ENCODE data around the gene PGAM2.

PGAM2 gene

DNA sequence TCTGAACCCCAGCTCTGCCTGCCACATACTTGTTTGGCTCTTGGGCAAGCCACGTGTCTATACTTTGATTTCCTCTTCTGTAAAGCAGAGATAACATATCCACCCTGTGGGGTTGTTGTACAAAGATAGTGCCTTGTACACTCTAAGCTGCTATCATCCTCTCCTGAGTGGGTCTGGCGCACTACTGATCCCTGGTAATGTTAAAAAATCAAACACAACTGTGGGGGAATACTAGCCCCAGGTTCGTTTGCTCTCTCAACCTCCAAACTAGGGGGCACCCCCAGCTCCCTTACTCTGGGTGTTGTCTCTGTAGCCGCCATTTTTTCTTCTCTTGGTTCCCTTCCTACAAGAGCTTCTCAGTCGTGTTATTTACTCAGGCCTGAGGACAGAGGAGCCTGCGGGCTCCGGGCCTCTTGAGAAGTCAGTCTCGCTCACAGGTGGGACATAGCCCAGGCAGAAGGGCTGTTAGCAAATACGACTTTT, 15.9 kb upstream of the PGAM2 start:
- peaks cover 19 to 21% of the 10 kb centered on the region in 2 experiments for H3K4me1 ChIP-seq (ENCODE audit: control insufficient read depth in 1 of 2, insufficient read depth in 1 of 2, low read depth in 1 of 2, low read length in 1 of 2)
- H3K27ac ChIP-seq: peak overlapping the region; percentile 99
- H3K9me3 ChIP-seq: no peaks in the 10 kb centered on the region
- peaks cover 45% of the 10 kb centered on the region for H3K36me3 ChIP-seq
- no peaks in the 10 kb centered on the region for H3K27me3 ChIP-seq
- peak overlapping the region; percentile 80 to 86 for H3K4me3 ChIP-seq (ENCODE audit: low read depth in 1 of 2, low read length in 1 of 2)
- no peak for TF ChIP-seq CTCF (IDR thresholded peaks at IDR 0.05)

DNA sequence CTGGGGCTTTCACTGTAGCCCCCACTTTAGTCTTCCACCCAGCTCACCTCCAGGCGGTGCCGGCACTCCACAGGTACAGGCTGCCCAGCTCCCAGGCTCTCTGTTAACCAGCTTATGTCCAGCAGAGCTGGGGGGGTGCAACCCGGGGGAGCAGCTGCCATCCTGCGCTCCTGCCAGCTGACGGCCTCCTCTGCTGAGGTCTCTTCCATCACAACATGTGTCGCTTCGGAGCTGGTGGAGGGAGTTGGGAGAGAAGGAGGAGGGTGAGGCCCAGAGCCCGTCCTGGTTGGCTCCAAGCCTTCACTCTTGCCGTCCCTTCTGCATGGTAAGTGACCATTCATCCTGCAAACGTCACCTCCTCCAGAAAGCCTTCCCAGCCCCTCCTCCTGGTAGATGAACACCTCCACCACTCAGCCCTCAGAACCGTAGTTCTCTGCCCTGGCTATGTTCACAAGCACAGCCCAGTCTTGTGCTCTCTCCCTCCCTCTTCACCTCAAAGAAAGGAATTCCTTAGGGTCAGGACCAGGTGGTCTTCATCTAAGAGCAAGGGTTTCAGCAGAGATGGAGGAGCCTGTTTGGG, 15.4 kb upstream of the PGAM2 start:
- TF ChIP-seq CTCF (IDR thresholded peaks at IDR 0.05): no peak
- no peaks in the 10 kb centered on the region for H3K27me3 ChIP-seq
- peak overlapping the region; percentile 80 to 86 for H3K4me3 ChIP-seq (ENCODE audit: low read depth in 1 of 2, low read length in 1 of 2)
- peaks cover 50% of the 10 kb centered on the region for H3K36me3 ChIP-seq
- no peaks in the 10 kb centered on the region for H3K9me3 ChIP-seq
- H3K27ac ChIP-seq: peak overlapping the region; percentile 99
- H3K4me1 ChIP-seq (ENCODE audit: control insufficient read depth in 1 of 2, insufficient read depth in 1 of 2, low read depth in 1 of 2, low read length in 1 of 2): peaks cover 19 to 21% of the 10 kb centered on the region in 2 experiments

GRCh38 chr7:44080118-44080517, 14.8 kb upstream of the PGAM2 start:
- Histone ChIP-seq H3K27me3 (no peaks in the 10 kb centered on the region), H3K4me3 (ENCODE audit: low read depth in 1 of 2, low read length in 1 of 2) (no peak overlapping the region), H3K9me3 (no peaks in the 10 kb centered on the region), H3K36me3 (peaks cover 56% of the 10 kb centered on the region), H3K27ac (no peak overlapping the region), H3K4me1 (ENCODE audit: control insufficient read depth in 1 of 2, insufficient read depth in 1 of 2, low read depth in 1 of 2, low read length in 1 of 2) (peaks cover 24 to 25% of the 10 kb centered on the region in 2 experiments)
- TF ChIP-seq CTCF (IDR thresholded peaks at IDR 0.05): no peak

DNA sequence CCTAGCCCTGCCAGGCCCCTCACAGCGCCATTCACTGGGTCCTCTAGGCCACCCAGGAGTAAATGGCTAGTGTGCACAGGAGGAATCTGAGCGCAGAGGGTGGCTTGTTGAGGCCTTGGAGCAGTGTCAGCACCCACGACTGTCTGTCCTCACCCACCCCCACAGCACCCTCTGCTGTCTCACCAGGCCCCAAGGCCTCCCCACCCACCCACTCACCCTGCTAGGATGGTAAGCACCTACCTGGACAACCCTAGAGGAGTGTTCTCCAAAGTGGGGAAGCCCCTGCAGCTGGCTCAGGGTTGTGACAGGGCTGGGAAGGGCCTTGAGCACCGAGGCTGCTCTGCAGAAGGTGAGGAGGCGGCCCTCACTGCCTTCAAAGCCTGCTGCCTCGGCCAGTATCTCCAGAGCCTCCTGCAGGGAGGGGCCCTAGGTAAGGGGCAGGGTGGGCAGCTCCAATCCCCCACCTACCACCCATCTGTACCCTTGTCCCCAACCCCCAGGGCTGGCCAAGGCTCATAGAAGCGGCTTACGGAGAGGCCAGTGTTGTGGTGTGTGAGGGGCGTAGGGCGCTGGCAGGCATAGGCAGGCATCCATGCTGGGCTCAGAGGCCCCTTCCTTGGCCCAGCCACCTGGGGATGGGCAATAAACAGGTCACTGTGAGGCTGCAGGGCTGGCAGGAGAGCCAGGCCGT, 14.1 kb upstream of the PGAM2 start:
- Histone ChIP-seq H3K27ac (no peak overlapping the region), H3K27me3 (no peaks in the 10 kb centered on the region), H3K36me3 (peaks cover 59% of the 10 kb centered on the region), H3K4me3 (ENCODE audit: low read depth in 1 of 2, low read length in 1 of 2) (no peak overlapping the region), H3K9me3 (no peaks in the 10 kb centered on the region), H3K4me1 (ENCODE audit: control insufficient read depth in 1 of 2, insufficient read depth in 1 of 2, low read depth in 1 of 2, low read length in 1 of 2) (peaks cover 30 to 31% of the 10 kb centered on the region in 2 experiments)
- no peak for TF ChIP-seq CTCF (IDR thresholded peaks at IDR 0.05)

GRCh38 chr7:44078521-44078920, 13.2 kb upstream of the PGAM2 start:
- H3K9me3 ChIP-seq: no peaks in the 10 kb centered on the region
- no peaks in the 10 kb centered on the region for H3K27me3 ChIP-seq
- H3K27ac ChIP-seq: no peak overlapping the region
- no peak for TF ChIP-seq CTCF (IDR thresholded peaks at IDR 0.05)
- peaks cover 40 to 41% of the 10 kb centered on the region in 2 experiments for H3K4me1 ChIP-seq (ENCODE audit: control insufficient read depth in 1 of 2, insufficient read depth in 1 of 2, low read depth in 1 of 2, low read length in 1 of 2)
- peaks cover 63% of the 10 kb centered on the region for H3K36me3 ChIP-seq
- no peak overlapping the region for H3K4me3 ChIP-seq (ENCODE audit: low read depth in 1 of 2, low read length in 1 of 2)

All from neutrophil (primary cell).